GM23338 (cell line): ENCODE measurements around the gene NKAIN2. TPM values are rescaled to one million over a fixed set of nuclear protein-coding genes. Genes with fewer than 3 reads are reported as not detected.

Source experiments
- NANOG ChIP-seq: IDR thresholded peaks from 2 replicates; pipeline ENCODE4 v1.6.1; 2016; ENCODE audit warnings: antibody characterized with exemption, borderline replicate concordance
- REST ChIP-seq: IDR thresholded peaks from one replicate; pipeline ENCODE4 v1.6.1; 2018; ENCODE audit warnings: antibody characterized with exemption; ENCODE audit not compliant: unreplicated experiment
- STAT1 ChIP-seq: IDR thresholded peaks from one replicate; pipeline ENCODE4 v1.6.1; 2016; ENCODE audit warnings: antibody characterized with exemption; ENCODE audit not compliant: unreplicated experiment
- polyA plus RNA-seq: library from polyadenylated mRNA; unstranded; fragments of >200 nt; fragmentation: Nextera tagmentation; extraction: Ambion mirVana; gene quantifications from 2 replicates; pipeline ENCODE4 v1.2.1, GENCODE V29; 2016
- total RNA-seq: library from RNA; depleted of rRNA; stranded (reverse); fragments of >200 nt; shearing (Covaris generic); gene quantifications from 2 replicates; pipeline ENCODE4 v1.2.3, GENCODE V29; 2014
- TF ChIP-seq, protein P1 (sequence below): fragments of 250-450 bp; sonication (Bioruptor Pico); IDR thresholded peaks from 2 replicates; pipeline ENCODE4 v1.5.0; 2020; ENCODE audit warnings: mild to moderate bottlenecking, moderate library complexity
- TF ChIP-seq, protein P2 (sequence below): IDR thresholded peaks from 2 replicates; pipeline ENCODE4 v1.6.1; 2016; ENCODE audit warnings: antibody characterized with exemption

NKAIN2 gene
- total and polyA plus RNA-seq, 2 experiments from 2014 or later: 0.39 to 1.1 TPM

DNA sequence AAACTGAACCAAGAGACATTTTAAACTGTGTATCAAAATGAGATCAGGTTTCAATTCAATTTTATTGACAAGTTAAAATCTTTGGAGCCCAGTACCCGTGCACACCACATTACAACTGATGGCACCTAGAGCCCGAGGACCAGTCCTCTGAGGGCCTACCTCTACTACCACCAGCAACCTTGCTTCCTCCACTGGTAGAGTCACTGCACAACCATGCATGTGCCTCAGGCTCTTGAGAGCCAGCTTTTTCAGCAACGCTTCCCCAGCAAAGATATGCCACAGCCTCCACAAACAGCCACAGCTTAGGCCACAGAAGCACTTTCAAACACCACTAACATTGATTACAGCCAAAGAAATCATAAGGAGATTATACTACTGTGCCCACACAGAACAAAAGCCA is 830.0 kb downstream of the NKAIN2 start (continued):
- TF ChIP-seq, protein P1, sequence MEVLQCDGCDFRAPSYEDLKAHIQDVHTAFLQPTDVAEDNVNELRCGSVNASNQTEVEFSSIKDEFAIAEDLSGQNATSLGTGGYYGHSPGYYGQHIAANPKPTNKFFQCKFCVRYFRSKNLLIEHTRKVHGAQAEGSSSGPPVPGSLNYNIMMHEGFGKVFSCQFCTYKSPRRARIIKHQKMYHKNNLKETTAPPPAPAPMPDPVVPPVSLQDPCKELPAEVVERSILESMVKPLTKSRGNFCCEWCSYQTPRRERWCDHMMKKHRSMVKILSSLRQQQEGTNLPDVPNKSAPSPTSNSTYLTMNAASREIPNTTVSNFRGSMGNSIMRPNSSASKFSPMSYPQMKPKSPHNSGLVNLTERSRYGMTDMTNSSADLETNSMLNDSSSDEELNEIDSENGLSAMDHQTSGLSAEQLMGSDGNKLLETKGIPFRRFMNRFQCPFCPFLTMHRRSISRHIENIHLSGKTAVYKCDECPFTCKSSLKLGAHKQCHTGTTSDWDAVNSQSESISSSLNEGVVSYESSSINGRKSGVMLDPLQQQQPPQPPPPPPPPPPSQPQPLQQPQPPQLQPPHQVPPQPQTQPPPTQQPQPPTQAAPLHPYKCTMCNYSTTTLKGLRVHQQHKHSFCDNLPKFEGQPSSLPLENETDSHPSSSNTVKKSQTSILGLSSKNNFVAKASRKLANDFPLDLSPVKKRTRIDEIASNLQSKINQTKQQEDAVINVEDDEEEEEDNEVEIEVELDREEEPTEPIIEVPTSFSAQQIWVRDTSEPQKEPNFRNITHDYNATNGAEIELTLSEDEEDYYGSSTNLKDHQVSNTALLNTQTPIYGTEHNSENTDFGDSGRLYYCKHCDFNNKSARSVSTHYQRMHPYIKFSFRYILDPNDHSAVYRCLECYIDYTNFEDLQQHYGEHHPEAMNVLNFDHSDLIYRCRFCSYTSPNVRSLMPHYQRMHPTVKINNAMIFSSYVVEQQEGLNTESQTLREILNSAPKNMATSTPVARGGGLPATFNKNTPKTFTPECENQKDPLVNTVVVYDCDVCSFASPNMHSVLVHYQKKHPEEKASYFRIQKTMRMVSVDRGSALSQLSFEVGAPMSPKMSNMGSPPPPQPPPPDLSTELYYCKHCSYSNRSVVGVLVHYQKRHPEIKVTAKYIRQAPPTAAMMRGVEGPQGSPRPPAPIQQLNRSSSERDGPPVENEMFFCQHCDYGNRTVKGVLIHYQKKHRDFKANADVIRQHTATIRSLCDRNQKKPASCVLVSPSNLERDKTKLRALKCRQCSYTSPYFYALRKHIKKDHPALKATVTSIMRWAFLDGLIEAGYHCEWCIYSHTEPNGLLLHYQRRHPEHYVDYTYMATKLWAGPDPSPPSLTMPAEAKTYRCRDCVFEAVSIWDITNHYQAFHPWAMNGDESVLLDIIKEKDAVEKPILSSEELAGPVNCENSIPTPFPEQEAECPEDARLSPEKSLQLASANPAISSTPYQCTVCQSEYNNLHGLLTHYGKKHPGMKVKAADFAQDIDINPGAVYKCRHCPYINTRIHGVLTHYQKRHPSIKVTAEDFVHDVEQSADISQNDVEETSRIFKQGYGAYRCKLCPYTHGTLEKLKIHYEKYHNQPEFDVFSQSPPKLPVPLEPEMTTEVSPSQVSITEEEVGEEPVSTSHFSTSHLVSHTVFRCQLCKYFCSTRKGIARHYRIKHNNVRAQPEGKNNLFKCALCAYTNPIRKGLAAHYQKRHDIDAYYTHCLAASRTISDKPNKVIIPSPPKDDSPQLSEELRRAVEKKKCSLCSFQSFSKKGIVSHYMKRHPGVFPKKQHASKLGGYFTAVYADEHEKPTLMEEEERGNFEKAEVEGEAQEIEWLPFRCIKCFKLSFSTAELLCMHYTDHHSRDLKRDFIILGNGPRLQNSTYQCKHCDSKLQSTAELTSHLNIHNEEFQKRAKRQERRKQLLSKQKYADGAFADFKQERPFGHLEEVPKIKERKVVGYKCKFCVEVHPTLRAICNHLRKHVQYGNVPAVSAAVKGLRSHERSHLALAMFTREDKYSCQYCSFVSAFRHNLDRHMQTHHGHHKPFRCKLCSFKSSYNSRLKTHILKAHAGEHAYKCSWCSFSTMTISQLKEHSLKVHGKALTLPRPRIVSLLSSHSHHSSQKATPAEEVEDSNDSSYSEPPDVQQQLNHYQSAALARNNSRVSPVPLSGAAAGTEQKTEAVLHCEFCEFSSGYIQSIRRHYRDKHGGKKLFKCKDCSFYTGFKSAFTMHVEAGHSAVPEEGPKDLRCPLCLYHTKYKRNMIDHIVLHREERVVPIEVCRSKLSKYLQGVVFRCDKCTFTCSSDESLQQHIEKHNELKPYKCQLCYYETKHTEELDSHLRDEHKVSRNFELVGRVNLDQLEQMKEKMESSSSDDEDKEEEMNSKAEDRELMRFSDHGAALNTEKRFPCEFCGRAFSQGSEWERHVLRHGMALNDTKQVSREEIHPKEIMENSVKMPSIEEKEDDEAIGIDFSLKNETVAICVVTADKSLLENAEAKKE (CRISPR knock-in tag): no peak
- no peak for TF ChIP-seq STAT1
- no peak for TF ChIP-seq REST
- TF ChIP-seq, protein P2, sequence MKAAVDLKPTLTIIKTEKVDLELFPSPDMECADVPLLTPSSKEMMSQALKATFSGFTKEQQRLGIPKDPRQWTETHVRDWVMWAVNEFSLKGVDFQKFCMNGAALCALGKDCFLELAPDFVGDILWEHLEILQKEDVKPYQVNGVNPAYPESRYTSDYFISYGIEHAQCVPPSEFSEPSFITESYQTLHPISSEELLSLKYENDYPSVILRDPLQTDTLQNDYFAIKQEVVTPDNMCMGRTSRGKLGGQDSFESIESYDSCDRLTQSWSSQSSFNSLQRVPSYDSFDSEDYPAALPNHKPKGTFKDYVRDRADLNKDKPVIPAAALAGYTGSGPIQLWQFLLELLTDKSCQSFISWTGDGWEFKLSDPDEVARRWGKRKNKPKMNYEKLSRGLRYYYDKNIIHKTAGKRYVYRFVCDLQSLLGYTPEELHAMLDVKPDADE: no peak
- TF ChIP-seq NANOG: no peak
